ENCODE results near the gene MAD1L1.

DNA sequence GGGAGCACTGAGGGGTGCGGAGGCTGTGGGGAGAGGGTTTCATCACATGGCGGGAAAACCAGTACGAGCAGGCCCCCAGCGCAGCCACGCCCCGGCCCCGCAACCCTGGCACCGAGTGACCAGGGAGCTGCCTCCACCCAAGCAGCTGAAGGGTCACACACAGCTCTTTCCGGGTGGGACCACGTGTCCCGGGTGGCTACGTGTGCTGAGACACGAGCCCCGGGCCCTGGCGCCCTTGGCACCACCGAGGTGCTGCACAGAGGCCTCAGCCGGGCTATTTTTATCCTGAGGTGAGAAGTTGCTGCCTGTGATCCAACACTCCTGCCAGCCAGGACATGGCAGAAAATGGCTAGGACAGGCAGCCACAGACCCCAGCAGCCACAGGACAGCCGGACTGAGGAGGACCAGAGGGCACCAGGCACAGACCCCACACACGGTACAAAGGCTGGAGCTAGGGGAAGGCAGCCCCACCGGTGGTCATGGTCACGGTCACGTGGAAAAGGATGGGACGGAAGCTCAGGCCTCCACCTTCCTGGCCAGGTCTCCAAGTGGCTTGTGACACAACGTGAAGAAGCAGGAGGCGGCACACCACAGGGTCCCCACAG is 223.7 kb downstream of the MAD1L1 start:
- TF ChIP-seq, protein P1, sequence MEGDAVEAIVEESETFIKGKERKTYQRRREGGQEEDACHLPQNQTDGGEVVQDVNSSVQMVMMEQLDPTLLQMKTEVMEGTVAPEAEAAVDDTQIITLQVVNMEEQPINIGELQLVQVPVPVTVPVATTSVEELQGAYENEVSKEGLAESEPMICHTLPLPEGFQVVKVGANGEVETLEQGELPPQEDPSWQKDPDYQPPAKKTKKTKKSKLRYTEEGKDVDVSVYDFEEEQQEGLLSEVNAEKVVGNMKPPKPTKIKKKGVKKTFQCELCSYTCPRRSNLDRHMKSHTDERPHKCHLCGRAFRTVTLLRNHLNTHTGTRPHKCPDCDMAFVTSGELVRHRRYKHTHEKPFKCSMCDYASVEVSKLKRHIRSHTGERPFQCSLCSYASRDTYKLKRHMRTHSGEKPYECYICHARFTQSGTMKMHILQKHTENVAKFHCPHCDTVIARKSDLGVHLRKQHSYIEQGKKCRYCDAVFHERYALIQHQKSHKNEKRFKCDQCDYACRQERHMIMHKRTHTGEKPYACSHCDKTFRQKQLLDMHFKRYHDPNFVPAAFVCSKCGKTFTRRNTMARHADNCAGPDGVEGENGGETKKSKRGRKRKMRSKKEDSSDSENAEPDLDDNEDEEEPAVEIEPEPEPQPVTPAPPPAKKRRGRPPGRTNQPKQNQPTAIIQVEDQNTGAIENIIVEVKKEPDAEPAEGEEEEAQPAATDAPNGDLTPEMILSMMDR (conservative IDR thresholded peaks at IDR 0.05; ENCODE audit: low read depth, low read length), result no peak
- no peak for TF ChIP-seq EZH2 (IDR thresholded peaks at IDR 0.05; ENCODE audit: borderline replicate concordance, low read depth, low read length, poor library complexity, severe bottlenecking)
